Ovary (tissue), 3 donors: ENCODE results near the gene PHLDA2.

Experiments used
- CTCF ChIP-seq, 3 donors: fragments of 450-650 bp in 2 of 3; fragments of 200-600 bp in 1 of 3; IDR thresholded peaks; one replicate each; pipeline versions ENCODE4 v1.5.1 to v1.8.0; 2016 to 2022; ENCODE audit warnings: antibody characterized with exemption in 3 of 3, mild to moderate bottlenecking in 1 of 3
- POLR2A ChIP-seq: fragments of 450-650 bp; IDR thresholded peaks from one replicate; pipeline ENCODE4 v1.6.1; 2017; ENCODE audit warnings: antibody characterized with exemption, mild to moderate bottlenecking, moderate library complexity
- donor health status: DM: no; HTN: no; CAD: no.

GRCh38 chr11:2923446-2924375 lies 5.5 kb downstream of the PHLDA2 start:
- no peak for TF ChIP-seq CTCF (IDR thresholded peaks at IDR 0.05)
- TF ChIP-seq POLR2A = peak; percentile 11
